Liver (tissue), 9 donors: ENCODE data around the gene PSMG2. TPM values are rescaled to one million over a fixed set of nuclear protein-coding genes. Genes with fewer than 3 reads are reported as not detected.

Source experiments
- DNase-seq: peaks from one replicate; pipeline ENCODE4 v3.0.0-alpha.2; 2017; ENCODE audit warnings: low spot score
- H3K27ac ChIP-seq, 2 donors: one replicate each; pipeline ENCODE4 v1.7.0; 2013; ENCODE audit warnings: inconsistent platforms in 2 of 2, low read length in 2 of 2, control low read depth in 1 of 2, low read depth in 1 of 2, mild to moderate bottlenecking in 1 of 2
- H3K27me3 ChIP-seq, 4 donors: one replicate each; pipeline versions ENCODE4 v1.6.1 to v1.7.0; 2013; ENCODE audit warnings: low read length in 3 of 4, inconsistent platforms in 1 of 4, mild to moderate bottlenecking in 1 of 4, moderate library complexity in 1 of 4; ENCODE audit not compliant: control insufficient read depth in 4 of 4, insufficient read depth in 4 of 4
- H3K36me3 ChIP-seq, 4 donors: one replicate each; pipeline versions ENCODE4 v1.6.1 to v1.7.0; 2013; ENCODE audit warnings: low read length in 3 of 4, mild to moderate bottlenecking in 3 of 4, low read depth in 1 of 4, moderate library complexity in 1 of 4; ENCODE audit not compliant: control insufficient read depth in 4 of 4, insufficient read depth in 3 of 4
- H3K4me1 ChIP-seq, 4 donors: one replicate each; pipeline versions ENCODE4 v1.6.1 to v1.7.0; 2013; ENCODE audit warnings: low read length in 3 of 4, mild to moderate bottlenecking in 3 of 4, moderate library complexity in 1 of 4; ENCODE audit not compliant: control insufficient read depth in 4 of 4, insufficient read depth in 4 of 4
- H3K4me3 ChIP-seq, 3 donors: one replicate each; pipeline versions ENCODE4 v1.6.1 to v1.7.0; 2013; ENCODE audit warnings: low read length in 3 of 3, control low read depth in 1 of 3, low read depth in 1 of 3, mild to moderate bottlenecking in 1 of 3
- H3K9ac ChIP-seq, 2 donors: one replicate each; pipeline ENCODE4 v1.7.0; 2013; ENCODE audit warnings: low read length in 2 of 2, mild to moderate bottlenecking in 2 of 2, moderate library complexity in 2 of 2, control low read depth in 1 of 2, low read depth in 1 of 2
- H3K9me3 ChIP-seq, 4 donors: one replicate each; pipeline versions ENCODE4 v1.6.1 to v1.7.0; 2013; ENCODE audit warnings: low read length in 3 of 4; ENCODE audit not compliant: control insufficient read depth in 4 of 4
- ATF3 ChIP-seq: IDR thresholded peaks from 2 replicates; pipeline ENCODE4 v1.6.1; 2016; ENCODE audit warnings: antibody characterized with exemption
- CTCF ChIP-seq: fragments of 150-350 bp; IDR thresholded peaks from 2 replicates; pipeline ENCODE4 v1.5.1; 2017; ENCODE audit warnings: improper control_type of control experiment, low read depth, low read length; ENCODE audit not compliant: missing input control
- EGR1 ChIP-seq, 2 donors: IDR thresholded peaks; 2 replicates each; pipeline ENCODE4 v1.6.1; 2016 to 2018; ENCODE audit warnings: antibody characterized with exemption in 2 of 2, low read depth in 2 of 2
- FOXA2 ChIP-seq: IDR thresholded peaks from 2 replicates; pipeline ENCODE4 v1.6.1; 2016; ENCODE audit warnings: antibody characterized with exemption
- GABPA ChIP-seq, 2 donors: IDR thresholded peaks in 1 of 2; conservative IDR thresholded peaks in 1 of 2; 2 replicates each; pipeline ENCODE4 v1.6.1; 2016; ENCODE audit warnings: antibody characterized with exemption in 2 of 2, mild to moderate bottlenecking in 1 of 2, moderate library complexity in 1 of 2
- HNF4A ChIP-seq, 2 donors: conservative IDR thresholded peaks; 2 replicates each; pipeline ENCODE4 v1.6.1; 2016; ENCODE audit warnings: antibody characterized with exemption in 2 of 2, mild to moderate bottlenecking in 2 of 2
- HNF4G ChIP-seq: IDR thresholded peaks from 2 replicates; pipeline ENCODE4 v1.6.1; 2016; ENCODE audit warnings: antibody characterized with exemption
- JUND ChIP-seq, 2 donors: IDR thresholded peaks; 2 replicates each; pipeline ENCODE4 v1.6.1; 2016; ENCODE audit warnings: antibody characterized with exemption in 2 of 2
- MAX ChIP-seq: IDR thresholded peaks from 2 replicates; pipeline ENCODE4 v1.6.1; 2016; ENCODE audit warnings: antibody characterized with exemption
- NR2F2 ChIP-seq: IDR thresholded peaks from 2 replicates; pipeline ENCODE4 v1.6.1; 2016; ENCODE audit warnings: antibody characterized with exemption
- RAD21 ChIP-seq, 2 donors: IDR thresholded peaks; 2 replicates each; pipeline ENCODE4 v1.6.1; 2016; ENCODE audit warnings: antibody characterized with exemption in 2 of 2, mild to moderate bottlenecking in 2 of 2
- REST ChIP-seq: IDR thresholded peaks from 2 replicates; pipeline ENCODE4 v1.6.1; 2016; ENCODE audit warnings: antibody characterized with exemption, mild to moderate bottlenecking
- RXRA ChIP-seq, 2 donors: IDR thresholded peaks; 2 replicates each; pipeline ENCODE4 v1.6.1; 2017 to 2018; ENCODE audit warnings: antibody characterized with exemption in 2 of 2, mild to moderate bottlenecking in 1 of 2
- SP1 ChIP-seq: IDR thresholded peaks from 2 replicates; pipeline ENCODE4 v1.6.1; 2018; ENCODE audit warnings: antibody characterized with exemption, mild to moderate bottlenecking
- YY1 ChIP-seq: IDR thresholded peaks from 2 replicates; pipeline ENCODE4 v1.6.1; 2016; ENCODE audit warnings: antibody characterized with exemption, mild to moderate bottlenecking
- ZBTB33 ChIP-seq: IDR thresholded peaks from 2 replicates; pipeline ENCODE4 v1.6.1; 2016; ENCODE audit warnings: antibody characterized with exemption
- WGBS: extraction: QIAGEN DNeasy Blood & Tissue Kit; methylation state at CpG from one replicate; pipeline ENCODE4 v1.1.7; 2013; 5-methylcytosine and 5-hydroxymethylcytosine counted together
- polyA plus RNA-seq, 2 donors: library from polyadenylated mRNA; stranded (reverse) in 1 of 2; unstranded in 1 of 2; fragments of 200-250 nt in 1 of 2; fragments of >200 nt in 1 of 2; fragmentation: Nextera tagmentation in 1 of 2; extraction: Ambion mirVana in 1 of 2; gene quantifications; one replicate each; pipeline versions ENCODE4 v1.2.1 to v1.2.3, GENCODE V29; 2013 to 2015
- total RNA-seq, 2 donors: library from RNA; depleted of rRNA; stranded (reverse); fragments of >200 nt; gene quantifications; one replicate each; pipeline ENCODE4 v1.2.3, GENCODE V29; 2014
- donor health status: healthy.
- donor health status: healthy.
- donor health status: healthy.
- donor health status: healthy.
- donor health status: healthy.

PSMG2 gene
- total and polyA plus RNA-seq, 4 donors, result 24.2 to 48.0 (median 36.6) TPM

GRCh38 chr18:12772111-12772510 lies 69.3 kb downstream of the PSMG2 start:
- Histone ChIP-seq H3K27me3 (no peaks in the 10 kb centered on the region), H3K4me1 (no peaks in the 10 kb centered on the region), H3K9ac (no peak overlapping the region), H3K9me3 (no peaks in the 10 kb centered on the region), H3K36me3 (no peaks in the 10 kb centered on the region), H3K4me3 (no peak overlapping the region), H3K27ac (no peak overlapping the region)
- TF ChIP-seq ATF3 (no peak), RAD21 (IDR thresholded peaks at IDR 0.05) (no peak), EGR1 (IDR thresholded peaks at IDR 0.05; ENCODE audit: low read depth in 2 of 2) (no peak), MAX (no peak), CTCF (no peak), JUND (IDR thresholded peaks at IDR 0.05) (no peak), HNF4G (no peak), FOXA2 (no peak), GABPA (IDR thresholded peaks at IDR 0.05 in 1 of 2, conservative IDR thresholded peaks at IDR 0.05 in 1 of 2) (no peak), HNF4A (conservative IDR thresholded peaks at IDR 0.05) (no peak), NR2F2 (no peak), SP1 (no peak), REST (no peak), RXRA (IDR thresholded peaks at IDR 0.05) (no peak), YY1 (no peak)
- 71% methylated on average over 6 of the region's 6 CpGs for WGBS
- no peak for DNase-seq

- Histone ChIP-seq H3K36me3 (no peaks in the 10 kb centered on the region), H3K9me3 (no peaks in the 10 kb centered on the region), H3K4me1 (no peaks in the 10 kb centered on the region), H3K27ac (no peak overlapping the region), H3K9ac (no peak overlapping the region), H3K27me3 (no peaks in the 10 kb centered on the region), H3K4me3 (no peak overlapping the region)
- DNase-seq, result no peak
- TF ChIP-seq YY1 (no peak), FOXA2 (no peak), RXRA (IDR thresholded peaks at IDR 0.05) (no peak), RAD21 (IDR thresholded peaks at IDR 0.05) (no peak), ATF3 (no peak), ZBTB33 (no peak), JUND (IDR thresholded peaks at IDR 0.05) (no peak), REST (no peak)
- WGBS, result 89% methylated on average over 5 of the region's 5 CpGs
These were observed 70.5 kb downstream of the PSMG2 start for GRCh38 chr18:12773369-12773768.
